Embryonic facial prominence (tissue), 1 donor: Measurements from ENCODE around the gene OGG1.

Experiments
- DNase-seq: peaks from one replicate; pipeline ENCODE4 v3.0.0-alpha.2; 2016; ENCODE audit errors: extremely low spot score

The OGG1 gene

GRCh38 chr3:9727743-9728142 lies 22.0 kb upstream of the OGG1 start:
- no peak for DNase-seq

- no peak for DNase-seq
These were observed 20.3 kb upstream of the OGG1 start for GRCh38 chr3:9729419-9729818.

- peak; percentile 1 for DNase-seq
These were observed 19.0 kb upstream of the OGG1 start for GRCh38 chr3:9730657-9731205.

- DNase-seq, result peak; percentile 97
These were observed 18.3 kb upstream of the OGG1 start, which contains the start of gene BRPF1 for GRCh38 chr3:9731206-9732079. TSS of gene BRPF1 (plus strand) at chr3:9731735. CDS start at chr3:9734141, 2,406 bp downstream.

- DNase-seq, result peak; percentile 3
These were observed 17.5 kb upstream of the OGG1 start for GRCh38 chr3:9732080-9732739.

- DNase-seq, result peak; percentile 3
These were observed 17.0 kb upstream of the OGG1 start for GRCh38 chr3:9732740-9733115.

GRCh38 chr3:9736831-9737230 lies 12.9 kb upstream of the OGG1 start:
- no peak for DNase-seq

GRCh38 chr3:9739181-9739580 lies 10.6 kb upstream of the OGG1 start:
- no peak for DNase-seq

- DNase-seq, result no peak
These were observed 7.2 kb upstream of the OGG1 start for GRCh38 chr3:9742560-9742959.

GRCh38 chr3:9743548-9743947 lies 6.2 kb upstream of the OGG1 start:
- no peak for DNase-seq

GRCh38 chr3:9744162-9744561 lies 5.6 kb upstream of the OGG1 start:
- no peak for DNase-seq

- no peak for DNase-seq
These were observed 4.2 kb upstream of the OGG1 start for GRCh38 chr3:9745521-9745920.

GRCh38 chr3:9746330-9746729 lies 3.4 kb upstream of the OGG1 start:
- DNase-seq, result no peak

GRCh38 chr3:9747267-9747666 lies 2.5 kb upstream of the OGG1 start:
- no peak for DNase-seq

- no peak for DNase-seq
These were observed 1.7 kb upstream of the OGG1 start for GRCh38 chr3:9748031-9748430.

GRCh38 chr3:9749296-9749644 lies 482 bp upstream of the OGG1 start:
- DNase-seq, result no peak

- DNase-seq, result peak; percentile 5
These were observed 1.0 kb downstream of the OGG1 start for GRCh38 chr3:9750556-9751411.

- DNase-seq, result peak; percentile 1
These were observed 4.9 kb downstream of the OGG1 start for GRCh38 chr3:9754678-9755077.

GRCh38 chr3:9757427-9757826 lies 7.7 kb downstream of the OGG1 start:
- no peak for DNase-seq

- DNase-seq, result peak; percentile 2
These were observed 11.2 kb downstream of the OGG1 start for GRCh38 chr3:9760779-9761505.

GRCh38 chr3:9761919-9762318 lies 12.2 kb downstream of the OGG1 start:
- DNase-seq, result peak; percentile 4
